WTC11 (cell line): ENCODE data around the gene ENTPD6. TPM values are rescaled to one million over a fixed set of nuclear protein-coding genes. Genes with fewer than 3 reads are reported as not detected.

Experiments
- ATAC-seq: fragments of 200-7000 bp; cut with Tn5 transposase; 2 replicates; pipeline ENCODE4 v1.10.0; 2021; ENCODE audit warnings: mild to moderate bottlenecking, moderate library complexity
- CTCF ChIA-PET: fragments of 300-600 bp; sonication (Branson Sonifier 250); formaldehyde crosslinking; loops from one replicate; lab custom pipeline; 2021; ENCODE audit warnings: antibody characterized with exemption; lab: Charles Lee
- POLR2A ChIA-PET: fragments of 350-600 bp; sonication (Branson Sonifier 250); formaldehyde crosslinking; loops from one replicate; lab custom pipeline; 2021; ENCODE audit warnings: antibody characterized with exemption; lab: Charles Lee
- DNase-seq: peaks from one replicate; pipeline ENCODE4 v3.0.0; 2021; ENCODE audit warnings: low spot score
- H3K27ac Mint-ChIP-seq: 2 replicates; pipeline ENCODE4 v1.8.0; 2021; ENCODE audit warnings: mixed read lengths
- H3K27me3 Mint-ChIP-seq: 2 replicates; pipeline ENCODE4 v1.8.0; 2021; ENCODE audit warnings: low read depth, mild to moderate bottlenecking, moderate library complexity, mixed read lengths
- H3K36me3 Mint-ChIP-seq: 2 replicates; pipeline ENCODE4 v1.8.0; 2021; ENCODE audit warnings: mixed read lengths
- H3K4me1 Mint-ChIP-seq: 2 replicates; pipeline ENCODE4 v1.8.0; 2022; ENCODE audit warnings: mixed read lengths
- H3K4me3 Mint-ChIP-seq: 2 replicates; pipeline ENCODE4 v1.8.0; 2021; ENCODE audit warnings: mild to moderate bottlenecking, moderate library complexity, mixed read lengths
- H3K9me3 Mint-ChIP-seq: 2 replicates; pipeline ENCODE4 v1.8.0; 2021; ENCODE audit warnings: mixed read lengths
- ARID4B ChIP-seq: sonication (generic); formaldehyde crosslinking; IDR thresholded peaks from 2 replicates; pipeline ENCODE4 v1.8.0; 2023; ENCODE audit warnings: missing genetic modification reagents, mild to moderate bottlenecking, borderline replicate concordance
- CDX4 ChIP-seq: fragments of 250-450 bp; sonication (Bioruptor Pico); IDR thresholded peaks from 2 replicates; pipeline ENCODE4 v1.9.0; 2021; ENCODE audit warnings: moderate library complexity, mild to moderate bottlenecking, inconsistent platforms, borderline replicate concordance
- CREB1 ChIP-seq: sonication (generic); formaldehyde crosslinking; IDR thresholded peaks from 2 replicates; pipeline ENCODE4 v1.8.0; 2023; ENCODE audit warnings: mild to moderate bottlenecking, missing genetic modification reagents
- E2F1 ChIP-seq: sonication (generic); formaldehyde crosslinking; IDR thresholded peaks from 2 replicates; pipeline ENCODE4 v1.8.0; 2022; ENCODE audit warnings: mild to moderate bottlenecking, missing genetic modification reagents
- E2F4 ChIP-seq: sonication (generic); formaldehyde crosslinking; IDR thresholded peaks from 2 replicates; pipeline ENCODE4 v1.8.1; 2022; ENCODE audit warnings: low read depth, mild to moderate bottlenecking, moderate library complexity, missing genetic modification reagents, borderline replicate concordance
- GTF2I ChIP-seq: fragments of 250-450 bp; sonication (Bioruptor Pico); conservative IDR thresholded peaks from 2 replicates; pipeline ENCODE4 v1.4.0; 2021; ENCODE audit warnings: mild to moderate bottlenecking
- IRF1 ChIP-seq: sonication (generic); formaldehyde crosslinking; IDR thresholded peaks from 2 replicates; pipeline ENCODE4 v1.8.0; 2023; ENCODE audit warnings: missing genetic modification reagents
- JUN ChIP-seq: sonication (generic); formaldehyde crosslinking; IDR thresholded peaks from 2 replicates; pipeline ENCODE4 v1.8.0; 2023; ENCODE audit warnings: mild to moderate bottlenecking, missing genetic modification reagents
- MAX ChIP-seq: sonication (generic); formaldehyde crosslinking; IDR thresholded peaks from 2 replicates; pipeline ENCODE4 v1.8.0; 2022; ENCODE audit warnings: mild to moderate bottlenecking, missing genetic modification reagents
- MYBL2 ChIP-seq: sonication (generic); formaldehyde crosslinking; IDR thresholded peaks from 2 replicates; pipeline ENCODE4 v1.8.1; 2023; ENCODE audit warnings: mild to moderate bottlenecking, moderate library complexity, missing genetic modification reagents
- NR2C2 ChIP-seq: sonication (generic); formaldehyde crosslinking; IDR thresholded peaks from 2 replicates; pipeline ENCODE4 v1.8.0; 2022; ENCODE audit warnings: mild to moderate bottlenecking, missing genetic modification reagents
- PREB ChIP-seq: sonication (generic); formaldehyde crosslinking; IDR thresholded peaks from 2 replicates; pipeline ENCODE4 v1.8.1; 2022; ENCODE audit warnings: mild to moderate bottlenecking, missing genetic modification reagents, moderate library complexity, borderline replicate concordance
- SMAD3 ChIP-seq: sonication (generic); formaldehyde crosslinking; IDR thresholded peaks from 2 replicates; pipeline ENCODE4 v1.8.0; 2022; ENCODE audit warnings: missing genetic modification reagents, mild to moderate bottlenecking, borderline replicate concordance
- SMAD4 ChIP-seq: sonication (generic); formaldehyde crosslinking; IDR thresholded peaks from 2 replicates; pipeline ENCODE4 v1.8.0; 2022; ENCODE audit warnings: mild to moderate bottlenecking, missing genetic modification reagents
- SOX15 ChIP-seq: fragments of 250-450 bp; sonication (Bioruptor Pico); IDR thresholded peaks from 2 replicates; pipeline ENCODE4 v1.9.0; 2021; ENCODE audit warnings: mild to moderate bottlenecking
- STAT6 ChIP-seq: sonication (generic); formaldehyde crosslinking; conservative IDR thresholded peaks from 2 replicates; pipeline ENCODE4 v1.8.1; 2023; ENCODE audit warnings: mild to moderate bottlenecking, low read depth, missing genetic modification reagents, moderate library complexity
- USF2 ChIP-seq: sonication (generic); formaldehyde crosslinking; IDR thresholded peaks from 2 replicates; pipeline ENCODE4 v1.8.1; 2023; ENCODE audit warnings: mild to moderate bottlenecking, missing genetic modification reagents, moderate library complexity
- ZNF232 ChIP-seq: sonication (generic); formaldehyde crosslinking; IDR thresholded peaks from 2 replicates; pipeline ENCODE4 v1.8.0; 2022; ENCODE audit warnings: mild to moderate bottlenecking, missing genetic modification reagents
- ZNF423 ChIP-seq: fragments of 250-450 bp; sonication (Bioruptor Pico); IDR thresholded peaks from 2 replicates; pipeline ENCODE4 v2.1.2; 2022; ENCODE audit warnings: mild to moderate bottlenecking, moderate library complexity
- ZNF671 ChIP-seq: fragments of 250-450 bp; sonication (Bioruptor Pico); IDR thresholded peaks from 2 replicates; pipeline ENCODE4 v1.8.0; 2021; ENCODE audit warnings: mild to moderate bottlenecking
- total RNA-seq: library from RNA; stranded (reverse); gene quantifications from 3 replicates; pipeline ENCODE4 v1.2.3, GENCODE V29; 2021

ENTPD6 gene
- total RNA-seq, 1 experiment from 2014 or later: 56.9 TPM

GRCh38 chr20:25148982-25149846, 46.3 kb upstream of the ENTPD6 start:
- no peak for ATAC-seq
- H3K4me3 Mint-ChIP-seq: peak overlapping the region; percentile 67

GRCh38 chr20:25150016-25150415, 45.5 kb upstream of the ENTPD6 start:
- Mint-ChIP-seq H3K27ac (no peak overlapping the region), H3K27me3 (peaks cover 37% of the 10 kb centered on the region), H3K4me3 (no peak overlapping the region), H3K36me3 (no peaks in the 10 kb centered on the region), H3K4me1 (peaks cover 5% of the 10 kb centered on the region), H3K9me3 (no peaks in the 10 kb centered on the region)
- ATAC-seq: no peak
- no peak for DNase-seq
- CTCF ChIA-PET: interaction anchor here (2.2 kb wide), 1 partner anchor 97 kb away, joined by 4 read pairs; the partner anchor contains the start of gene PYGB
- POLR2A ChIA-PET: no interaction called here
- TF ChIP-seq ZNF232 (CRISPR knock-in tag) (no peak), E2F4 (CRISPR knock-in tag) (no peak), GTF2I (CRISPR knock-in tag) (no peak), ARID4B (CRISPR knock-in tag) (no peak), PREB (CRISPR knock-in tag) (no peak), SMAD3 (CRISPR knock-in tag) (no peak), ZNF671 (no peak), JUN (CRISPR knock-in tag) (no peak), USF2 (CRISPR knock-in tag) (no peak), ZNF423 (CRISPR knock-in tag) (no peak), SOX15 (CRISPR knock-in tag) (no peak), CDX4 (CRISPR knock-in tag) (no peak), IRF1 (no peak), STAT6 (CRISPR knock-in tag) (no peak), SMAD4 (CRISPR knock-in tag) (no peak)

More at GRCh38 chr20:25148982-25149846, 46.3 kb upstream of the ENTPD6 start:
- peaks cover 5% of the 10 kb centered on the region for H3K4me1 Mint-ChIP-seq
- H3K9me3 Mint-ChIP-seq: no peaks in the 10 kb centered on the region
- H3K36me3 Mint-ChIP-seq: no peaks in the 10 kb centered on the region
- no peak for TF ChIP-seq MYBL2 (CRISPR knock-in tag)
- TF ChIP-seq CREB1 (CRISPR knock-in tag): 0 out of 2 replicates have a peak, but pooled peaks have one; percentile 8
- peak; percentile 60; the same call in 1 of the 2 replicates for TF ChIP-seq NR2C2 (CRISPR knock-in tag)
- TF ChIP-seq E2F1 (CRISPR knock-in tag): 0 out of 2 replicates have a peak, but pooled peaks have one; percentile 2
- TF ChIP-seq MAX (CRISPR knock-in tag): peak; percentile 16; the same call in 1 of the 2 replicates
- ChIA-PET POLR2A (no interaction called here), CTCF (interaction anchor here (0.5 to 2.2 kb wide), 6 partner anchors 11 to 471 kb away, joined by 3 to 6 read pairs (median 4); partner anchors contain the start of gene PYGB)
- peaks cover 37% of the 10 kb centered on the region for H3K27me3 Mint-ChIP-seq
- H3K27ac Mint-ChIP-seq: no peak overlapping the region
- no peak for DNase-seq
